Stimulated activated CD8-positive, alpha-beta memory T cell treated with anti-CD3 and anti-CD28 coated beads, Interleukin-7, amount 100 ng/mL, for 48 hours (primary cell): ENCODE data around the gene ANKRD40.
"Not testable (repeated sequence)": the region's sequence is repeated elsewhere in the genome, so short reads cannot be mapped to it uniquely, and the experiment has no call there.

Experiments
- DNase-seq, 2 donors: peaks; one replicate each; pipeline ENCODE4 v3.0.0-alpha.2; 2020; ENCODE audit warnings: low read depth in 1 of 2; ENCODE audit errors: extremely low read depth in 1 of 2

Gene ANKRD40

DNA sequence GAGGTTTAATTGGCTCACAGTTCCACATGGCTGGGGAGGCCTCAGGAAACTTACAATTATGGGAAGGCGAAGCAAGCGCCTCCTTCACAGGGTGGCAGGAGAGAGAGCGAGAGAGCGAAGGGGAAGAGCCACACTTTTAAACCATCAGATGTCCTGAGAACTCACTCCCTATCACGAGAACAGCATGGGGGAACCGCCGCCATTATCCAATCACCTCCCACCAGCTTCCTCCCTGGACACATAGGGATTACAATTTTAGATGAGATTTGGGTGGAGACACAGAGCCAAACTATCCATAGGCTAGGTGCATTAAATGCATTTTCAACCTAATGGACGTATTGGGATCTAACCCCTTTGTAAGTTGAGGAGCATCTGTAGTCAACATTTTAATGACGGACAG, 4.9 kb upstream of the ANKRD40 start:
- DNase-seq: no peak

DNA sequence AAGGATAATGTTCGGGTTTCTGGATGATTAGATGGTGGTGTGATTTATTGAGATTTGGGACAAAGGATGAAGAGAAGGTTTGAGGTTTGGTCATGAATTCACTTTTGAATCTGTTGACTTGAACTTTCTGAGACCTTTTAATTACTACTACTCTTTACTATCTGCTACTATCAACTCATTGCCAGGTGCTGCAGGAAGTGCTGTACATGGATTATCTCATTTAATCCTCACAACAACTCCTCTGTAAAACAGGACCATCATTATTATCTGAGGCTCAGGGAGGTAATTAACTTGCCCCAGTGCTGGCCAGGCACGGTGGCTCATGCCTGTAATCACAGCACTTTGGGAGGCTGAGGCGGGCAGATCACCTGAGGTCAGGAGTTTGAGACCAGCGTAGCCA, 2.9 kb upstream of the ANKRD40 start:
- no peak for DNase-seq

DNA sequence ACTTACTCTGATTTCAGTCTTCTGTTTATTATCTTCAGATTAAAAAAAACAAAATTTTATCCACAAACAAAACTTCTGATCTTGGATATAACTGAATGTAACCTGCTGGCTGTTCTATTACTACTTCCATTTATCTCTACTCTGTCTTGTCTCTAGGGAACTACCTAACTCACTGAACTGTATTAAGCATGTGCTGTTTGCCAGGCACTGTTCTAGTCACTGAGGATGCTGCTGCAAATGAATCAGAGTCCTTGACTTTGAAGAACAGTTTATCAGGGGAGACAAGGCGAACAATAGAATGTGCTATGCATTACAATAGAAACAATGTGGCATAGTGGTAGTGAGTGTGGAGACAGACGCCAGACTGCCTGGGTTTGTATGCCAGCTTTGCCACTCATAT, 2.3 kb upstream of the ANKRD40 start:
- no peak for DNase-seq

DNA sequence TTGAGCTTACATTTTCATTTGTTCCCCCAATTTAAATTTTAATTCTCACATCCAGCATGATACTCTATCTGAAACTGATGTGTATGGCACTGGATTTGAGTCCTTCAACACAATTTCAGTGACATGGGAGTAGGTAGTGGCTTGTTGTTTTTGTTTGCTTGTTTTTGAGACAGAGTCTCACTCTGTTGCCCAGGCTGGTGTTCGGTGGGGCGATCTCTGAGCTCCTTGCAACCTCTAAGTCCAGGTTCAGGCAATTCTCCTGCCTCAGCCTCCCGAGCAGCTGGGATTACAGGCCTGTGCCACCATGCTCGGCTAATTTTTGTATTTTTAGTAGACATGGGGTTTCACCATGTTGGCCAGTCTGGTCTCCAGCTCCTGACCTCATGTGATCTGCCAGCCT, 1.3 kb upstream of the ANKRD40 start:
- not testable (repeated sequence) for DNase-seq

DNA sequence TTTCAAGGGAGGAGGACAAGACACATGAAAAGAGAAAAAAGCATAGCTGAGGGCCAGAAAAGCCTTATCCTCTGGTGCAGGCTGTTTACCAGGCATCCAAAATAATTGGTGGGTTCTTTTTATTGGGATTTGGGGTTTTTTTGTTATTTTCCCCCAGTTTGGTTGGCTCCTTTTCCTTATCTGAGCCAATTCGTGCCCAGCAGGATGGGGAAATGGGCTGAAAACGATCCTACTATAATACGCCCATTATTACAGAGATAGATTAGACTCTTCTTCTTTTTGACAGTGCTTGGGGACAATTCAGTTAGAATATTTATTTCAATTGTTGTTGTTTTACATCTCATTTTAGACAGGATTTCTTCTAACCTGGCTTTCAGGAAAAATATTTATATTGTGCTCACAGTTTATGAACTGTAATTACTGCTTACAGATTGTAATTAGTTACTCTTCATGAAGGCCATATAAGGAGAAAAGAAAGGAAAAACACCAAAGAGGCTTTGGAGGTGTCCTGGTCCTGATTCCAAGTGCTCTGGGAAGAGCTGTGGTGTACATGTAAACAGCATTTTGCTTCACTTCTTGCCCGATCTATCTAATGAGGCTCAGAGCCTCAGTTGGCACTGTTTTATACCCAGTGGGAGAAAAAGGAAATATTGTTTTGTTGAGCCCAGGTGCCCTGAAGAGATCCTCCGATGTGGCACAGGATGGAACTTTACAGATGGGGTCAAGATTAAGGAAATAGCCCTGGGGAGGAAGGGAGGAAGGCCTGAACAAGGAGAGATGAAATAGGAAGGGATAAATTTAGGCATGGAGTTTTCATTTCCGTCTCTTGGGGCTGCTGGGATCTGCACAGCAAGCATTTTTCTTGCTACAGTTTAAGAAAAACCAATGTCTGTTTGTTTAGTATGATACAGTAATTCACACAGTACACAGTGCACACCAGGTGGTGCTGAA, 611 bp upstream of the ANKRD40 start:
- no peak for DNase-seq

DNA sequence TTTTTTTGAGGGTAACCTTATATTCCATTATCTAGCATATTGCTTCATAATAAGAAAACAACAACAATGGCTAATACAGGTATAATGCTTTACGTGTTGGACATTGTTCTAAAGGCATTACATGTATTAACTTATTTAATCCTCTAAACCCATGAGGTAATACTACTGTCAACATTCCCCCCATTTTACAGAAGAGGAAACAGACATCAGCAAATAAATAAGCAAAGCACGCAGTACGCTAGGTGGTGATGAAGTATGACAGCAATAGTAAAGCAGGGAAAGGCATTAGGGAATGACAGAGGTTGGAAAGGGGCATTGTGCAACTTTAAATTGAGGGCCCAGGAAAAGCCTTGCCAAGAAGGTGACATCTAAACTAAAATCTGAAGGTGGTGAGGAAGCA, 4.6 kb downstream of the ANKRD40 start:
- DNase-seq: no peak

DNA sequence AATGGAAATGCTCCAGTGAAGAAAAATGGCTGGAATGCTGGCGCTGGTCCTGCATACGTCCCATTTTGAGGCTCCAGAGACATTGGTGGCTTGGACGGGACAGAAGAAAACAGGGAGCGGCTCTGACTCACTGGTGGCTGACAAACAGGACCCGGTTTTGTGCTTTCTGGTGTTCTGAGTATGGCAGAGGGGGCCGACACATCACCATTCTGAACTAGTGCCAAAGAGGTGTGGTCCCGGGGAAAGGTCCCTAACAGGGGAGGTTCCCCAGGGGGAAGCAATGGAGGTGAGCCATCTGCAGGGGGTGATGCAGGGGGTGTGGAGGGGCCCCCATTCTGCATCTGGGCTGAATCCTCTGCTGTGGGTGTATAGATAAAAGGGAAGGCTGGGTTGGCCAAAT, 8.3 kb downstream of the ANKRD40 start:
- DNase-seq: no peak

DNA sequence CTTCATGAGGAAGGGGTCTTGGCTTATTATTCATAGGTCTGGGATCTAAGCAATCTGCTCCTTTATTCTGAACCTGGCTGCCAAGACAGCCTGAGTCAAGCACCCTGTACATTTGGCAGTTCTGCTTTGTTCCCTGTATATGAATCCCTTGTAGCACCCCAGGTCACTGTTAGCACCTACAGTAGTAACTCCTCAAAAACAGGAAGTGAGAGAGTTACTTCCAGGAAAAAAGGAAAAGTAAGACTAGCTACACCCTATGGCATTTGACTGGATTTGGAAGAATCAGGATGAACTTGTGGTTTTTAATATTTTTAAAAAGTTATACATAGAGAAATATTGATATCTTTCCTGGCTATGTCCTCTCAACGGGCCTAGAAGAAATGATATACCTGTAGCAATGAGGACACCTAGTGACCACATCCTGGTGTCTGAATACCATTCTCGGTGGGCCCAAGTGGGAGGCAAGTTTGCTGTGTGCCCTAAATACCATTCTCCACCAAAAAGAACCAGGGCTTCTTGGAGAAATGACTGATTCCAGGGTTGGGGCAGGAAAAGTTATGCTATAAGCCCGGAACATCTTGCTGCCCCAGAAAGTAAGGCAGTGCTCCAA, 9.9 kb downstream of the ANKRD40 start:
- no peak for DNase-seq

DNA sequence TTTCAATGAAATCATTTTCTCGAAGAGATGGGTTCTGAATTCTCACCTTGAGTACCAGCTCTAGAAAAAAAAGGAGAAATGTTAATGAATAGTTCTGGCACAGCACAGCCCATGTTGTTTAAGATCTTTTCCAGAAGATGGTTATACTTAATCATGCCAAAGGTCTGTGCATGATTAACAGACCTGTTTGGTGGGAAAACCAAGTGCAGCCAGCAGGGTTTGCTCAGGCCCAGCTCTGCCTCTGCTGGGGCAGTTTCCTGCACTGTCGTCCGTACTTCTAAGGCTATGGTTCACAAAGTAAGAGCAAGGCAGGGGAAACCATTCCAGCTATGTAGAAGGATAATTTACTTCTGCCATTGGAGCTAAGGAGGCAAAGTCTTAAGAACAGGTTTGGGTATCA, 10.7 kb downstream of the ANKRD40 start:
- no peak for DNase-seq

DNA sequence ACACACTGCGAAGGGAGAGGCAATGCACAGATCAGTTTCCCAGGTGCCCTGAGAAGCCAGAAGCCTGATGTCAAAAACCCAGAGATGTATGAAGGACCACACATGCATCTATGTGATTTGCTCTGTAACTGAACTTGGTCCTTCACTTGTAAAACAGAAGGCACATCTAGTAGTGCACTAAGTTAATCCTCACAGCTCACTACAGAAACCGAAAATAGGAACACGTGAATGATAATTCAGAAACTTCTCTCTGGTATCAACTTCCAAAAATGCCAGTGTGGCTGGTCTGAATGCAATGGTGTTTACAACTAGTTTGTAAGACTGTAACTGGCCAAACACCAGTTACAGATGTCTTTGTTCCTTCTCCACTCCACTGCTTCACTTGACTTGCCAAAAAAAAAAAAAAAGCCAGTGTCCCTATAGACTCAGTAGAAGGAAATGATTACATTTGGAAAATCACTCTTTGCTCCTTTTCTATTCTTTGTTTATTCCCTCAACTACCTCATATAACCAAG, 11.3 kb downstream of the ANKRD40 start:
- no peak for DNase-seq

DNA sequence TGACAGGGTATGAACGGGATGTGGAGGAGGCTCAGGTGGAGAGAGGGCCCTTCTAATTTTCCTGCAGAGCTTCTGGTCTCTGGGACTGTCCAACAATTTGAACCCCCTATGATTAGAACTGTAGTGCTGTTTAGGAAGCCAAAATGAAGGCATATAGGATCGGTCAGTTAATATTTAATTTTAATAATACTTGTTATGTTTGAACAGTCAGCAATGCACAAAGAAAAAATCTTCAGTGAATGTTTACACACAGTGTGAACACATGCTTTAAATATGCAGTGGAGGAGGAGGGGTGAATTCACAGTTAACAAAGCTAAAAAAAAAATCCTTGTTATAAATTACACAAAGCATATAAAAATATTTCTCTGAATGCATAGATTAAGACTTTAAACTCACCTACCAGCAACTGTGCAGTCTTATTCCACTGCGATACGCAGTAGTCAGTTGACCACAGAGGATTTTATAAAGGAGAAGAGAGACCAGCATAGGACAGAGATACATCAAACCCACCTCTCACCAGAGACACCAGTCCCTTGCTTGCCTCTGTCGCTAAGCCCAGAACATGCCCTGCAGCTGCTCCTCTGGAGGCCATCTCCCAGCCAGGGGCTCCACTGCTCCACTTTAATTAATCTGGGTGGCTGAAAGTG, 14.6 kb downstream of the ANKRD40 start:
- no peak for DNase-seq

DNA sequence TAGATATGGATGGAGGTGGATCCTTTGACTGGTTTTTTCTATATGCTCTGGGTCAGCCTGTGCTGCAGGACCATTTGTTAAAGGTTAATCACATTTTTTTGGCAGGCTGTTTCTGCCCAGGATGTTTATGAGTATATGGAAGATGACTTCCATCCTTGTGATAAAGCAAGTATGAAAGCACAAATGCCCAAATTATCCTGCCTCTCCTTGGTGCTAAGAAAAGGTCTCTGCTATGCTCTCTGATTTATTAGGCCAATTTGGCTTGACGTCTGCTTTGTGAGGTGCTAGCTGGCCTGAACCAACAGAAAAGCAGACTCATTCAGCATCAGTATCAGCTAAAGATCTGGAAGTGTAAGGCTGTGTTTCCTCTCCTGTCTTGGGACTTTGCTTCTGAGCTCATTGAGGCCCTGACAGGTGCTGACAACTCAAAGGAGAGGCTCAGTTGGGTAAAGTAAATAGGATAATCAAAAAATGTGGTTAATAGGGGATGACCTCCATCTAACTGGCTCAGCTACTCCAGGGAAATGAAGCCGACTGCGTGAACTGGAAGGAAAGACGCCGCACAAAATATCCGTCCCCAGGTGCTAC, 15.2 kb downstream of the ANKRD40 start:
- DNase-seq: no peak

DNA sequence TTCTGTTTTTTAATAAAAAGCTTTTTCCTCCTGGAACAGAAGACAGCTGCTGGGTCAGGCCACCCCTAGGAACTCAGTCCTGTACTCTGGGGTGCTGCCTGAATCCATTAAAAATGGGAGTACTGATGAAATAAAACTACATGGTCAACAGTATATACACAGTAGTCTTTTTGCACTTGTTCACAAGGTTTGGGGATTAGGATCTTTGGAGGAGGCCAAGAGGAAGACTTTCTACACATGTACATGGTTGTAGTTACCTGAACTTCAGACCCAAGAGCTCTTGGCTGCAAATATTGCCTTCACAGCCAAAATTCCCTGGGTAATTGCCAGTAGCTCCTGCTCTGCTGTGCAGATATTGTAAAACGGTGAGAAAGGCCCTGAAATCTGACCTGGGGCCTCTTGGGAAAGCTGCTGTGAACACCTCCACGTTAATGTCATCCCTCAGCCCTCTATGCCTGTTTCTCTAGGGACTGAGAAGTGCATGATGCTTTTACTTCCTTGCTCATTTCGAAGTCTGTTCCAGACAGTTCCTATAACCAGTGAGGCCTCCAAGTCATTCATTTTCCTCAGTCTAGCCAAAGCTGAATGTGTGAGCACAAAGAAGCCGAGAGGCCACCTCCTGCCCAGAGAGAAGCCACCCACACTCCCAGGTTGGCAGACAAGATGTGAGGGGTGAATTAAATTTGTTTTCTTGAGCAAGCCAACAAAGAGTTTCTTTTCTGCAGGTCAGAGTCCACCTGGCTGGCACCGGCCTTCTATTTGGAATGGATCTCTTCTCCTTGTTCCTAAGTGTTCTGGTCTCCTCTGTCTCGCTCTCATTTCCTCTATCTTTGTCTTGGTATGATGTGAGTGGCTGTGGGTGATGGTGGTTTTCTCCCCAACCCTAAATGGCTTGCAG, 15.9 kb downstream of the ANKRD40 start:
- DNase-seq: no peak

DNA sequence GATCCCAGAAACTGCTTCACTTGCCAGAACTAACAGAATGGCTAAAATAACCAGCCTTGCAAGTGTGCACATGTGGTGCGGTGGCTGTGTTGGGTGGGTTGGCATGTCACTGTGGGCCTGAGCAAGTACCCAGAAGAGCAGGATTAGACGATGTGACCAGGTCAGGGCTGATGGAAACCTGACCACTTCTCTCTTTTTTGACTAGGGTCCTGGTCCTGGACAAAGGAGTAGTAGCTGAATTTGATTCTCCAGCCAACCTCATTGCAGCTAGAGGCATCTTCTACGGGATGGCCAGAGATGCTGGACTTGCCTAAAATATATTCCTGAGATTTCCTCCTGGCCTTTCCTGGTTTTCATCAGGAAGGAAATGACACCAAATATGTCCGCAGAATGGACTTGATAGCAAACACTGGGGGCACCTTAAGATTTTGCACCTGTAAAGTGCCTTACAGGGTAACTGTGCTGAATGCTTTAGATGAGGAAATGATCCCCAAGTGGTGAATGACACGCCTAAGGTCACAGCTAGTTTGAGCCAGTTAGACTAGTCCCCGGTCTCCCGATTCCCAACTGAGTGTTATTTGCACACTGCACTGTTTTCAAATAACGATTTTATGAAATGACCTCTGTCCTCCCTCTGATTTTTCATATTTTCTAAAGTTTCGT, 16.7 kb downstream of the ANKRD40 start:
- no peak for DNase-seq

DNA sequence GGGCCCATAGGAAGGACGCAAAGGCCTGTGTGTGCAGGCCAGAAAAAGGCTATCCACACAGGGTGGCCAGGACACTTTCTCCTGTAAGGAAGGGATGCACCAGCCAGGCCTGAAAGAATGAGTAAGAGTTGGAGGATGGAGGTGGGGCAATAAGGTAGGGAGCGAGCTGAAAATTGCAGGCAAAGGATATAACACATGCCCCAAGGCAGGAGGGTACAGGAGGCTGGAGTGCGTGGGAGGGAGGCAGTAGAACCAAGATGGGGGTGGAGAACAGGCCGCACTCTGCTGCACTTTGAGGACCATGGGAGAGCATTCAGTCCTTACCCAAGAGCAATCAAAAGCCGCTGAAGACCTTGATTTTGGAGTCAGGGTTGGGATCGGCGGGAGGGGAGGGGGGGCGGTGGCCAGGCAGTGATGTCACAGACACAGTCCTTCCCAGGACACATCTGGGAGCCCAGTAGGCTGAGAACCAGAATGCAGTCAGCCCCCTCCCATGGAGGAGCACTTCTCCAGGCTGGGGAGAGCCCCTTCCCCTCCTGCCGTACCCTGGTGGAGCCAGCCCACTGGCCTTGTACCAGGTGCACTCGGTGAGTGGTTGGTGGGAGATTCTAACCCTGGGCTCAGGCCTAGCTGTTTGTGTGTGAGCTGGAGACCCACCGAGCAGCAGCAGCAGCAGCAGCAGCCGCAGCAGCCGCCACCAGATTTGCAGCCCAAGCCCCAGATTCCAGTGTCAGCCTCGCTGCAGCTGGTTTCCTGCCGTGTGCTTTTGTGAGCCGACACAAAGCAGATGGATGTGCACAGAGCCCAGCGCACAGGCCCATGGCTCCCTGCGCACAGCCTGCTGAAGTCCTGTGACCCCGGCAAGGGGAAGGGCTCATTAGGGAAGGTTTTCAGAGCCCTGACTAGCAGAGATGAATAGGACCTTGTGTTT, 17.5 kb downstream of the ANKRD40 start:
- DNase-seq: no peak

DNA sequence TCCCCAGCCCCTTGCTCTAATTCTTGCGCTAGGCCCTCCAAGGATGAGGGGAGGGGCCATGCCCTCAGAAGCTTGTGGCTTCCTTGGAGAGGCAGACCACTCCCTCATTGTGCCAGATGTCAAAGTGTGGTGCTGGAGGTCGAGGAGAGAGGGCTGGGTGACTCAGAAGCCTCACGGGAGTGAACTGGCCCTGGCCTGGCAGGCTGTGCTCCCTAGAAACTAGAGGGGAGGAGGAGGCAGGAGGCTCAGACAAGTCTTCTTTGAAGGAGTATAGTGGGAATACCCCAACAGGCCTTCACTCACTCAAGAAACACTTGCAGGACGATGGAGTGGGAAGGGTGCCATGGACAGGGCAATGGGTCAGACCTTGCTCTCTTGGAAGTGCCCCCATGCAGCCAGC, 18.5 kb downstream of the ANKRD40 start:
- DNase-seq: no peak

DNA sequence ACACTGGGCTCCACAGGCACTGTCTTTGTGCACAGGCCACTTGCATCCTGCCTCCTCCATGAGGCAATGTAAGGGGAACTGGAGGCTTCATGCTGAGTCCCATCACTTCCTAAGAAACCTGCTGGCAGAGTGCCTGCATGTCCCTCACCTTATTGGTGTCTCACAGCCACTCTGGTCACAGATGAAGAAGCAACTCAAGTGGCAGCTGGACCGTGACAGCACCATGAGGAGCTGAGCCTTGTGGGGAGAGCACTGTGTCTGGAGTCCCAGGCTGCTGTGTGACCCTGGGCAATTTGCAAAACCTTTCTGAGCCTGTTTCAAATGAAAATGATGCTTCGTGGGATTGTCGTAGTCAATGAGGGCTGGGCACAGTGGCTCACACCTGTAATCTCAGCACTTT, 19.5 kb downstream of the ANKRD40 start:
- no peak for DNase-seq

DNA sequence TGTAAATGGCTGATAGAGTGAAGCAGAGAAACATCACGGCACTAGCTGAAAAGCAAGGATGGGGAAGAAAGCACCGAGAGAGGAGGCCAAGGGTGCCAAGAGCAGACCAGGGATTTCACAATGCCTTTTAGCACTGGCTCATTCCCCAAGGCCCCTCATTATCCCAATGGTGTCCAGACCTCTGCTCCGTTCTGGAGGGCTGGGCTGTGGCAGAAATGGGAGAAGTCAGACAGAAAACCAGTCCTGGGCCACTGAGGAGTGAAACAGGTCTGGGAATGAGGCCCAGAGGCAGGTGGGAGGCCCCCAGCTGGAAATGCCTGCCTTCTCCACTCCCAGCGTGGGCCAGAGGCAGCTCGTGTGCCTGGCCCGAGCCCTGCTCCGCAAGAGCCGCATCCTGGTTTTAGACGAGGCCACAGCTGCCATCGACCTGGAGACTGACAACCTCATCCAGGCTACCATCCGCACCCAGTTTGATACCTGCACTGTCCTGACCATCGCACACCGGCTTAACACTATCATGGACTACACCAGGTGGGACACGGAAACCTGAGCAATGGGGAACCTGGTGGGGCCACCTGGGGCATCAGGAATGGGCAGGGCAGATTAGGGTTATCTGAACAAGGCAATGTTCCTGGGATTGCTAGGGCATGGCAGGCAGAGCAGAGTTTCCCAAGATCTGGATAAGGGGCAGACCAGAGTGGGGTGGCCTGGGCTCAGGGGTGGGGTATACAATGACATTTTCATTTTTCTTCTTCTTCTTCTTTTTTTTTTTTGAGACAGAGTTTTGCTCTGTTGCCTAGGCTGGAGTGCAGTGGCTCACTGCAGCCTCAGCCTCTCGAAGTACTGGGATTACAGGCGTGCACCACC, 20.3 kb downstream of the ANKRD40 start:
- no peak for DNase-seq
